HG02798 (cell line): ENCODE measurements around the gene PCDHGA9.

ENCODE experiments used
- ATAC-seq: cut with Tn5 transposase; IDR thresholded peaks from one replicate; pipeline ENCODE4 v1.9.1; 2021; ENCODE audit warnings: mild to moderate bottlenecking; ENCODE audit not compliant: unreplicated experiment, poor library complexity

Gene PCDHGA9

DNA sequence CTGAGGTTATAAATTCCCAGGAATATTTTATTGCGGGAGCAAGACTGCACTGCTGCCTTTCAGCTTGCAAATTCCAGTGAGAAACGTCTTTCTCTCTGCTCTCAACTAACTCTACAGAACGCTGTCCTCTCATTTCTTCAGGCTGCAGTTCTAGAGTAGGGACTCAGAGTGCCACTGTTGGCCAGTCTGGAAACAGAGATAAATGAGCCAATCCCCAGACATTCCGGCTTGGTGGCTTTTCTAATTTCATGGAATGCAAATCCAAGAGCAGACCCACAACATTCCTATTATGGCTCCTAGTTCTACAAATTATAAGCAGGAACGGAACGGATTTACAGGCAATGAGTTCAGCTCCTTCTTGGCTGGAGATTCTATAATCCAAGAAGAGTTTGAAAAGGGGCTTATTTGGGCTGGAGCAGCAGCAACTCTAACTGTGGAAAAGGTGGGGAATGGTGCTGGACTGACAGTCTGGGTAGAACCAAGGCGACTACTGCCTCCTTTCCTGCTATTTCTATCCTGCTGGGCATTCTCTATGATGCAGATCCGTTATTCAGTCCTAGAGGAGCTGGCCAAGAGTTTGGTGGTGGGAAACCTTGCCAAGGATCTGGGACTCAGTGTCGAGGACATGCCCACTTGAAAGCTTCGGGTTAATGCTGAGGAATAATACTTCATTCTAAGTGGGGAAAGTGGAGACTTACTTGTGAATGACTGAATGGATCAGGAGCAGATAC lies 37.0 kb downstream of the PCDHGA9 start:
- ATAC-seq: no peak

DNA sequence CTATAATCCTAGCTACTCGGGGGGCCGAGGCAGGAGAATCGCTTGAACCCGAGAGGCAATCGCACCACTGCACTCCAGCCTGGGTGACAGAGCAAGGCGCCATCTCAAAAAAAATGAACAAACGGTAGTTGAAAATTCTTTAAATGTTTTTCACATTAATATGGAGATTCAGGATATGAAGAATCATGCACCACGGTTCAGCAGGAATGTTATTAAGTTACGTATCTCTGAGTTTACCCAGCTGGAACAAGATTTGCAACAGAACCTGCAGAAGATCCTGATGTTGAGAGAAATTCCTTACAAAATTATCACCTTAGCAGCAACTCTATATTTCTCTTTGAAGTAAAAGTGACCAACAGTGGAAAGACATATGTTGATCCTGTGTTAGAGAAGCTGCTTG lies 37.8 kb downstream of the PCDHGA9 start:
- ATAC-seq: no peak

DNA sequence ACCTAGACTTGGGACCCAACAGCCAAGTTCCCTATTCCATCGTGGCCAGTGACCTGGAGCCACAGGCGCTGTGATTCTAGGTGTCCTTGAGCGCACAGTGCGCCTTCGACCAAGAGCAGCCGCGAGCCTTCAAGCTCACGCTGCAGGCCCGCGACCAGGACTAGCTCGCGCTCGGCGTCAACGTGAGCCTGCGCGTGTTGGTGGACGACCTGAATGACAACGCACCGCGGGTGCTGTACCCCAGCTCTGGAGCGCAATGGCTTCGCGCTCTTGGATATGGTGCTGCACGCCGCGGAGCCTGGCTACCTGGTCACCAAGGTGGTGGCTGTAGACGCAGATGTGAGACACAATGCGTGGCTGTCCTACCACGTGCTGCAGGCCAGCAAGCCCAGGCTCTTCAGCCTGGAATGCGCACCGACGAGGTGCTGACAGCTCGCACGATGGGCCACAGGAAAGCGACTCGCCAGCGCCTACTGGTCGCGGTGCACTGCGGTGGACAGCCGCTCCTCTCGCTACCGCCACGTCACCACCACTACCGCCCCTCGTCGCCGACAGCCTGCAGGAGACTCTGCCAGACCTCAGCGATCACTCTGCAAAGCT lies 39.1 kb downstream of the PCDHGA9 start:
- no peak for ATAC-seq
